Panc1 (cell line): Measurements from ENCODE around the gene FHAD1. TPM values are rescaled to one million over a fixed set of nuclear protein-coding genes. Genes with fewer than 3 reads are reported as not detected.

Experiments used
- ATAC-seq: fragments of 200-7000 bp; cut with Tn5 transposase; 2 replicates; pipeline ENCODE4 v1.9.1; 2020; ENCODE audit warnings: mild to moderate bottlenecking, moderate library complexity
- BruUV-seq: library from RNA; stranded (reverse); fragments of 400-500 nt; replicated peaks from 2 replicates; lab custom pipeline; 2021; lab: Mats Ljungman, UMichigan
- CTCF ChIA-PET: fragments of 300-600 bp; sonication (Branson Sonifier 250); formaldehyde crosslinking; loops from one replicate; lab custom pipeline; 2022; ENCODE audit warnings: antibody characterized with exemption; lab: Charles Lee
- POLR2A ChIA-PET: fragments of 300-600 bp; sonication (Branson Sonifier 250); formaldehyde crosslinking; loops from one replicate; lab custom pipeline; 2022; ENCODE audit warnings: antibody characterized with exemption; lab: Charles Lee
- DNase-seq: peaks from one replicate; pipeline ENCODE4 v3.0.0-alpha.2; 2010; ENCODE audit warnings: low read depth, low spot score
- H3K27ac ChIP-seq: 2 replicates; pipeline ENCODE4 v1.5.1; 2011; ENCODE audit warnings: mild to moderate bottlenecking, low read length, inconsistent platforms
- H3K27me3 ChIP-seq: fragments of 200-500 bp; sonication (Bioruptor generic); 2 replicates; pipeline ENCODE4 v1.6.0; 2014; ENCODE audit warnings: low read length, inconsistent platforms; ENCODE audit not compliant: control insufficient read depth, insufficient read depth
- H3K36me3 ChIP-seq: fragments of 200-500 bp; sonication (Bioruptor generic); 2 replicates; pipeline ENCODE4 v1.5.1; 2014; ENCODE audit warnings: inconsistent platforms, mild to moderate bottlenecking, low read length, moderate library complexity; ENCODE audit not compliant: control insufficient read depth, insufficient read depth
- H3K4me1 ChIP-seq: 2 replicates; pipeline ENCODE4 v1.5.1; 2011; ENCODE audit warnings: inconsistent platforms, mild to moderate bottlenecking, low read length, moderate library complexity; ENCODE audit not compliant: control insufficient read depth, insufficient read depth
- H3K4me3 ChIP-seq, 2 experiments: 2 replicates each; pipeline ENCODE4 v1.5.1; 2011 to 2012; ENCODE audit warnings: low read depth in 2 of 2, low read length in 2 of 2, mild to moderate bottlenecking in 2 of 2, inconsistent platforms in 1 of 2, moderate library complexity in 1 of 2
- H3K9me3 ChIP-seq: fragments of 200-500 bp; sonication (Bioruptor generic); 2 replicates; pipeline ENCODE4 v1.5.1; 2014; ENCODE audit warnings: low read depth, mild to moderate bottlenecking, inconsistent platforms, low read length, moderate library complexity; ENCODE audit not compliant: control insufficient read depth, insufficient read depth
- POLR2AphosphoS5 ChIP-seq: IDR thresholded peaks from 2 replicates; pipeline ENCODE4 v1.6.1; 2012; ENCODE audit warnings: mild to moderate bottlenecking, low read depth, low read length, moderate library complexity
- SIN3A ChIP-seq: IDR thresholded peaks from 2 replicates; pipeline ENCODE4 v1.6.1; 2012; ENCODE audit warnings: low read depth, mild to moderate bottlenecking, low read length, moderate library complexity, borderline replicate concordance; ENCODE audit not compliant: insufficient read depth
- TCF7L2 ChIP-seq: IDR thresholded peaks from 2 replicates; pipeline ENCODE4 v1.6.1; 2011; ENCODE audit warnings: mild to moderate bottlenecking, low read depth, low read length, inconsistent platforms
- in situ Hi-C: cut with HindIII; loops from 2 replicates; pipeline ENCODE4 v1.10.0; 2016; ENCODE audit warnings: low sequenced_read_pairs, low pct_unique_long_range_greater_than_20kb
- intact Hi-C: fragments of 100-400 bp; cut with micrococcal nuclease; formaldehyde crosslinking; loops from one replicate; pipeline ENCODE4 v1.10.0; 2022; ENCODE audit not compliant: unreplicated experiment
- total RNA-seq: library from RNA; stranded (reverse); gene quantifications from one replicate; pipeline ENCODE4 v1.2.1, GENCODE V29; 2021; ENCODE audit not compliant: unreplicated experiment
- TF ChIP-seq, protein P1 (sequence below): fragments of 450-650 bp; IDR thresholded peaks from 2 replicates; pipeline ENCODE4 v1.5.1; 2017; ENCODE audit warnings: mild to moderate bottlenecking
- TF ChIP-seq, protein P2 (sequence below), 2 experiments: IDR thresholded peaks; 2 replicates each; pipeline ENCODE4 v1.6.1; 2011 to 2012; ENCODE audit warnings: low read depth in 2 of 2, control low read depth in 1 of 2, low read length in 1 of 2, mild to moderate bottlenecking in 1 of 2, moderate library complexity in 1 of 2; ENCODE audit not compliant: insufficient read depth in 1 of 2

The FHAD1 gene
- total RNA-seq, 1 experiment from 2014 or later = 0.23 TPM

DNA sequence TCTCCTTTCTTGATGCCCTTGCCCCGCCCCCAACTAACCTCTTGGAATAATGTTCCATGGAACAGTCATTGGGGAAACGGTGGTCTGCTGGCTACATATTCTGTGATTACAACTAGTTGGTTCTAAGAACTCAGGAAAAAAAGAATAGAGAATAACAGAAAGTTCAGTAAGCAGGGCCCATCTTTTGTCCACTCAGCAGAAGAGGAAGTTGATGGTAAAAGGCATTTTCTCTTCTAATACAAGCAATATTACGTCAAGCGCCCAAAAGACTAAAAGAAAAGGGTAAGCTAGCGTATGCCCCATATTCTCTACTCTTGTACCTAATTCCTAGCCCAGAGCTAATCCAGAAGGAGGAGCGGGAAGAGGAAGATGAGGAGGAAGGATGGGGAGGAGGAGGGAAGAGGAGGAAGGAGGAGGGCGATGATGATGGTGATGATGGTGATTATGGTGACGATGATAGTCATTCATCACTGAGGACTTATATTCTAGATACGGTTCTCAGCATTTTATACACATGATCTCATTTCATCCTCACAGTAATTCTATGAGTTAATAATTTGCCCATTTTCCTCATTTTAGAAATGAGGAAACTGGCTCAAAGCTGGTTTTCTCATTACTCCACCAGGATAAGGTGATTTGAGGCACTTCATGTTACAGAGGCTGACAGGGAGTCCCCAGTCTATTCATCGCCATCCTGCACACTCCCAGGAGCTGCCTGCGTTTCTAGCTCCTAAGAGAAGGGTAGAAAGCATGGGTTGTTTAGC, 86.1 kb downstream of the FHAD1 start:
- Histone ChIP-seq H3K27ac (no peak overlapping the region), H3K27me3 (no peaks in the 10 kb centered on the region), H3K9me3 (no peaks in the 10 kb centered on the region), H3K4me3 (no peak overlapping the region), H3K4me1 (0 out of 2 replicates have a peak, but pooled peaks cover 4% of the 10 kb centered on the region), H3K36me3 (no peaks in the 10 kb centered on the region)
- CTCF ChIA-PET = interaction anchor here (0.6 to 0.7 kb wide), 3 partner anchors 10 to 34 kb away, joined by 3 to 15 read pairs (median 3); no protein-coding TSS in a partner anchor
- POLR2A ChIA-PET = no interaction called here
- TF ChIP-seq SIN3A = no peak
- TF ChIP-seq, protein P1, sequence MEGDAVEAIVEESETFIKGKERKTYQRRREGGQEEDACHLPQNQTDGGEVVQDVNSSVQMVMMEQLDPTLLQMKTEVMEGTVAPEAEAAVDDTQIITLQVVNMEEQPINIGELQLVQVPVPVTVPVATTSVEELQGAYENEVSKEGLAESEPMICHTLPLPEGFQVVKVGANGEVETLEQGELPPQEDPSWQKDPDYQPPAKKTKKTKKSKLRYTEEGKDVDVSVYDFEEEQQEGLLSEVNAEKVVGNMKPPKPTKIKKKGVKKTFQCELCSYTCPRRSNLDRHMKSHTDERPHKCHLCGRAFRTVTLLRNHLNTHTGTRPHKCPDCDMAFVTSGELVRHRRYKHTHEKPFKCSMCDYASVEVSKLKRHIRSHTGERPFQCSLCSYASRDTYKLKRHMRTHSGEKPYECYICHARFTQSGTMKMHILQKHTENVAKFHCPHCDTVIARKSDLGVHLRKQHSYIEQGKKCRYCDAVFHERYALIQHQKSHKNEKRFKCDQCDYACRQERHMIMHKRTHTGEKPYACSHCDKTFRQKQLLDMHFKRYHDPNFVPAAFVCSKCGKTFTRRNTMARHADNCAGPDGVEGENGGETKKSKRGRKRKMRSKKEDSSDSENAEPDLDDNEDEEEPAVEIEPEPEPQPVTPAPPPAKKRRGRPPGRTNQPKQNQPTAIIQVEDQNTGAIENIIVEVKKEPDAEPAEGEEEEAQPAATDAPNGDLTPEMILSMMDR = no peak
- TF ChIP-seq TCF7L2 = no peak
- TF ChIP-seq, protein P2, sequence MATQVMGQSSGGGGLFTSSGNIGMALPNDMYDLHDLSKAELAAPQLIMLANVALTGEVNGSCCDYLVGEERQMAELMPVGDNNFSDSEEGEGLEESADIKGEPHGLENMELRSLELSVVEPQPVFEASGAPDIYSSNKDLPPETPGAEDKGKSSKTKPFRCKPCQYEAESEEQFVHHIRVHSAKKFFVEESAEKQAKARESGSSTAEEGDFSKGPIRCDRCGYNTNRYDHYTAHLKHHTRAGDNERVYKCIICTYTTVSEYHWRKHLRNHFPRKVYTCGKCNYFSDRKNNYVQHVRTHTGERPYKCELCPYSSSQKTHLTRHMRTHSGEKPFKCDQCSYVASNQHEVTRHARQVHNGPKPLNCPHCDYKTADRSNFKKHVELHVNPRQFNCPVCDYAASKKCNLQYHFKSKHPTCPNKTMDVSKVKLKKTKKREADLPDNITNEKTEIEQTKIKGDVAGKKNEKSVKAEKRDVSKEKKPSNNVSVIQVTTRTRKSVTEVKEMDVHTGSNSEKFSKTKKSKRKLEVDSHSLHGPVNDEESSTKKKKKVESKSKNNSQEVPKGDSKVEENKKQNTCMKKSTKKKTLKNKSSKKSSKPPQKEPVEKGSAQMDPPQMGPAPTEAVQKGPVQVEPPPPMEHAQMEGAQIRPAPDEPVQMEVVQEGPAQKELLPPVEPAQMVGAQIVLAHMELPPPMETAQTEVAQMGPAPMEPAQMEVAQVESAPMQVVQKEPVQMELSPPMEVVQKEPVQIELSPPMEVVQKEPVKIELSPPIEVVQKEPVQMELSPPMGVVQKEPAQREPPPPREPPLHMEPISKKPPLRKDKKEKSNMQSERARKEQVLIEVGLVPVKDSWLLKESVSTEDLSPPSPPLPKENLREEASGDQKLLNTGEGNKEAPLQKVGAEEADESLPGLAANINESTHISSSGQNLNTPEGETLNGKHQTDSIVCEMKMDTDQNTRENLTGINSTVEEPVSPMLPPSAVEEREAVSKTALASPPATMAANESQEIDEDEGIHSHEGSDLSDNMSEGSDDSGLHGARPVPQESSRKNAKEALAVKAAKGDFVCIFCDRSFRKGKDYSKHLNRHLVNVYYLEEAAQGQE (IDR thresholded peaks at IDR 0.05; ENCODE audit: insufficient read depth in 1 of 2, low read depth in 2 of 2, low read length in 1 of 2) = no peak
- TF ChIP-seq POLR2AphosphoS5 = no peak
- BruUV-seq = no TSS peak
- intact Hi-C loops (no loop called here), in situ Hi-C loops (no loop called here)
- no peak for DNase-seq
- ATAC-seq = no peak

DNA sequence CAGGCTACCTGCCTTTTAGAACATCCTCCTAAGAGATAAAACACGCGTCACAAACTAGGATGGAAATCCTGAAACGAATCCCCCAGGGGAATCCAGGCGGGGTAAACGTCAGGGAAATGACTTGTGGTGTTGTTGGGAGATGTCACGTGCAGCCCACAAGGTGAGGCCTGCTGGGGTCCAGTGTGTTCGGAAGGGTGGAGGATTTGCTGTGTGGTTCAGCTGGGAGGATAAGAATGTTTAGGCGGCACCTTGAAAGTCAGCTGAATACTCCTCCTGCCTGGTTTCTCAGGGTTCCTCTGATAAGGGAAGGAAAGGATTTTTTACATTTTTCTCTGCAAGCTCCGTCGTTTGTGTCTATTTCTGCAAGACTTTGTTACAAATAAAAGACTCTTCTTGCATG, 88.0 kb downstream of the FHAD1 start:
- in situ Hi-C loops (no loop called here), intact Hi-C loops (no loop called here)
- BruUV-seq = no TSS peak
- ATAC-seq (no peak), DNase-seq (no peak)
- Histone ChIP-seq H3K36me3 (no peaks in the 10 kb centered on the region), H3K4me1 (0 out of 2 replicates have a peak, but pooled peaks cover 5% of the 10 kb centered on the region), H3K27ac (no peak overlapping the region), H3K9me3 (no peaks in the 10 kb centered on the region), H3K4me3 (no peak overlapping the region), H3K27me3 (no peaks in the 10 kb centered on the region)
- ChIA-PET CTCF (no interaction called here), POLR2A (no interaction called here)
- TF ChIP-seq, protein P2 (IDR thresholded peaks at IDR 0.05; ENCODE audit: insufficient read depth in 1 of 2, low read depth in 2 of 2, low read length in 1 of 2) = no peak
- TF ChIP-seq SIN3A (no peak), POLR2AphosphoS5 (no peak), TCF7L2 (no peak)
- TF ChIP-seq, protein P1 = no peak
